K562 (cell line): ENCODE measurements around the gene COL11A2. TPM values are rescaled to one million over a fixed set of nuclear protein-coding genes. Genes with fewer than 3 reads are reported as not detected.

Experiments used
- BMI1 ChIP-seq: fragments of 150-350 bp; IDR thresholded peaks from 2 replicates; pipeline ENCODE4 v1.6.1; 2014; ENCODE audit warnings: low read length
- CAMTA2 ChIP-seq: fragments of 250-450 bp; sonication (Bioruptor Pico); conservative IDR thresholded peaks from 2 replicates; pipeline ENCODE4 v1.5.1; 2022
- CBX2 ChIP-seq: fragments of 200-600 bp; sonication (generic); IDR thresholded peaks from one replicate; pipeline ENCODE4 v1.6.1; 2012; ENCODE audit warnings: mild to moderate bottlenecking, low read length, inconsistent platforms; ENCODE audit not compliant: insufficient read depth, poor library complexity, severe bottlenecking
- FOXK1 ChIP-seq: sonication (generic); formaldehyde crosslinking; IDR thresholded peaks from 2 replicates; pipeline ENCODE4 v1.8.0; 2022; ENCODE audit warnings: missing genetic modification reagents, mild to moderate bottlenecking, borderline replicate concordance
- FOXK2 ChIP-seq, 2 experiments: fragments of 450-650 bp; IDR thresholded peaks in 1 of 2; conservative IDR thresholded peaks in 1 of 2; 2 replicates each; pipeline ENCODE4 v1.6.1; 2016; ENCODE audit warnings: low read depth in 2 of 2, mild to moderate bottlenecking in 1 of 2
- IRF1 ChIP-seq: sonication (generic); formaldehyde crosslinking; IDR thresholded peaks from 2 replicates; pipeline ENCODE4 v1.8.0; 2022; ENCODE audit warnings: missing genetic modification reagents, mild to moderate bottlenecking, borderline replicate concordance
- MCM5 ChIP-seq: fragments of 450-650 bp; IDR thresholded peaks from 2 replicates; pipeline ENCODE4 v1.6.1; 2016; ENCODE audit warnings: low read depth
- NFRKB ChIP-seq: fragments of 450-650 bp; IDR thresholded peaks from 2 replicates; pipeline ENCODE4 v1.6.1; 2016; ENCODE audit warnings: low read depth
- NKRF ChIP-seq: fragments of 450-650 bp; IDR thresholded peaks from 2 replicates; pipeline ENCODE4 v1.6.1; 2016; ENCODE audit warnings: borderline replicate concordance
- POLR2H ChIP-seq: IDR thresholded peaks from 2 replicates; pipeline ENCODE4 v1.6.1; 2016; ENCODE audit warnings: missing genetic modification characterization, low read depth, mild to moderate bottlenecking, control low read depth, missing compliant biosample characterization, moderate library complexity
- THRB ChIP-seq: fragments of 450-650 bp; formaldehyde crosslinking; conservative IDR thresholded peaks from 2 replicates; pipeline ENCODE4 v1.4.0; 2022; ENCODE audit warnings: mild to moderate bottlenecking, missing genetic modification characterization
- U2AF2 ChIP-seq: fragments of 200-400 bp; formaldehyde crosslinking; optimal IDR thresholded peaks from 2 replicates; pipeline ENCODE3; 2017; ENCODE audit warnings: low read depth, mild to moderate bottlenecking, low read length
- UBTF ChIP-seq, 2 experiments: IDR thresholded peaks; 2 replicates each; pipeline ENCODE4 v1.6.1; 2012; ENCODE audit warnings: improper control_type of control experiment in 2 of 2, low read depth in 2 of 2, low read length in 2 of 2, borderline replicate concordance in 1 of 2
- ZKSCAN3 ChIP-seq: fragments of 250-450 bp; sonication (Bioruptor Pico); IDR thresholded peaks from 2 replicates; pipeline ENCODE4 v1.4.0; 2020
- ZNF12 ChIP-seq: sonication (generic); formaldehyde crosslinking; IDR thresholded peaks from 2 replicates; pipeline ENCODE4 v1.4.0; 2020; ENCODE audit warnings: mild to moderate bottlenecking, missing genetic modification reagents
- polyA plus RNA-seq, 8 experiments: library from polyadenylated mRNA; depleted of rRNA in 4 of 8; stranded (reverse) in 5 of 8; unstranded in 3 of 8; fragments of >200 nt; fragmentation: Nextera tagmentation in 2 of 8; fragmentation: Illumina TruSeq in 1 of 8; extraction: Ambion mirVana in 2 of 8; extraction: Trizol in 1 of 8; gene quantifications; 2 replicates each; pipeline versions ENCODE4 v1.2.1 to v1.2.3, GENCODE V29; 2011 to 2014; ENCODE audit warnings: inconsistent platforms in 1 of 8, missing spikeins in 1 of 8
- total RNA-seq, 7 experiments: library from RNA; depleted of rRNA in 6 of 7; stranded (reverse); fragments of >200 nt in 6 of 7; fragmentation: Illumina TruSeq in 2 of 7; extraction: Trizol in 2 of 7; gene quantifications; 2 replicates each; pipeline versions ENCODE4 v1.2.1 to v1.2.3, GENCODE V29; 2011 to 2021; ENCODE audit warnings: low replicate concordance in 1 of 7

Gene COL11A2
- total and polyA plus RNA-seq, 9 of the 15 experiments (the other 6 are each of a cell fraction or from before 2014, with no cell fraction given) = 0.04 to 0.35 (median 0.09) TPM; not detected in 1

GRCh38 chr6:33208091-33208967 is 16.1 kb upstream of the COL11A2 start, which contains the start of gene RING1 (continued):
- TF ChIP-seq UBTF (IDR thresholded peaks at IDR 0.05; ENCODE audit: borderline replicate concordance in 1 of 2, low read depth in 2 of 2, low read length in 2 of 2) (peak in 1 of 2 experiments; percentile 19; a peak in 1 of 4 replicates), BMI1 (no peak), ZNF12 (CRISPR knock-in tag) (no peak; the same call in 1 of the 2 replicates), CBX2 (no peak), ZKSCAN3 (CRISPR knock-in tag) (no peak), NFRKB (0 out of 2 replicates have a peak, but pooled peaks have one; percentile 19), NKRF (no peak; the same call in 1 of the 2 replicates), POLR2H (peak; percentile 69), IRF1 (no peak), CAMTA2 (CRISPR knock-in tag) (0 out of 2 replicates have a peak, but pooled peaks have one; percentile 69), FOXK2 (conservative IDR thresholded peaks at IDR 0.05 in 1 of 2, IDR thresholded peaks at IDR 0.05 in 1 of 2; ENCODE audit: low read depth in 2 of 2) (no peak; a peak in 2 of 4 replicates), MCM5 (no peak), THRB (CRISPR knock-in tag) (no peak), U2AF2 (no peak), FOXK1 (CRISPR knock-in tag) (no peak)
